PC-3 (cell line): ENCODE results near the gene ESRRG. TPM values are rescaled to one million over a fixed set of nuclear protein-coding genes. Genes with fewer than 3 reads are reported as not detected.

Experiments used
- ATAC-seq: fragments of 200-7000 bp; cut with Tn5 transposase; 2 replicates; pipeline ENCODE4 v1.9.1; 2020; ENCODE audit warnings: mild to moderate bottlenecking, moderate library complexity
- BruUV-seq: library from RNA; stranded (reverse); fragments of 400-500 nt; replicated peaks from 2 replicates; lab custom pipeline; 2021; lab: Mats Ljungman, UMichigan
- CTCF ChIA-PET: fragments of 300-600 bp; sonication (Branson Sonifier 250); formaldehyde crosslinking; loops from one replicate; lab custom pipeline; 2022; ENCODE audit warnings: antibody characterized with exemption; lab: Charles Lee
- POLR2A ChIA-PET: fragments of 300-600 bp; sonication (Branson Sonifier 250); formaldehyde crosslinking; loops from one replicate; lab custom pipeline; 2022; ENCODE audit warnings: antibody characterized with exemption; ENCODE audit not compliant: unreplicated experiment; lab: Charles Lee
- DNase-seq: peaks from one replicate; pipeline ENCODE4 v3.0.0-alpha.2; 2015
- H2AFZ ChIP-seq: fragments of 300-600 bp; sonication (generic); 2 replicates; pipeline ENCODE4 v1.6.0; 2016; ENCODE audit warnings: antibody characterized with exemption, low read length
- H3F3A ChIP-seq: fragments of 300-600 bp; sonication (generic); one replicate; pipeline ENCODE4 v1.6.0; 2017; ENCODE audit warnings: antibody characterized with exemption, low read length, control low read depth, mild to moderate bottlenecking; ENCODE audit not compliant: unreplicated experiment
- H3K27ac ChIP-seq: fragments of 300-600 bp; sonication (generic); 2 replicates; pipeline ENCODE4 v1.5.1; 2016; ENCODE audit warnings: mild to moderate bottlenecking, low read length
- H3K27me3 ChIP-seq: fragments of 300-600 bp; sonication (generic); 2 replicates; pipeline ENCODE4 v1.6.1; 2016; ENCODE audit warnings: low read length, mixed read lengths
- H3K36me3 ChIP-seq: fragments of 300-600 bp; sonication (generic); 2 replicates; pipeline ENCODE4 v1.6.1; 2016; ENCODE audit warnings: low read depth, mixed run types, low read length, mixed read lengths
- H3K4me1 ChIP-seq: fragments of 300-600 bp; sonication (generic); 2 replicates; pipeline ENCODE4 v1.5.1; 2016; ENCODE audit warnings: low read length; ENCODE audit not compliant: insufficient read depth
- H3K4me2 ChIP-seq: fragments of 300-600 bp; sonication (generic); 2 replicates; pipeline ENCODE4 v1.6.0; 2016; ENCODE audit warnings: low read length
- H3K4me3 ChIP-seq: fragments of 300-600 bp; sonication (generic); 2 replicates; pipeline ENCODE4 v1.5.1; 2016; ENCODE audit warnings: mild to moderate bottlenecking, low read length, mixed read lengths
- H3K79me2 ChIP-seq: fragments of 300-600 bp; sonication (generic); 2 replicates; pipeline ENCODE4 v1.6.1; 2017; ENCODE audit warnings: low read length, mixed read lengths
- H3K9ac ChIP-seq: fragments of 300-600 bp; sonication (generic); 2 replicates; pipeline ENCODE4 v1.6.0; 2016; ENCODE audit warnings: mild to moderate bottlenecking, low read length
- H3K9me2 ChIP-seq: fragments of 300-600 bp; sonication (generic); replicated peaks from 2 replicates; pipeline ENCODE4 v1.6.1; 2016; ENCODE audit warnings: mixed run types, low read length, mixed read lengths
- H3K9me3 ChIP-seq: fragments of 300-600 bp; sonication (generic); 2 replicates; pipeline ENCODE4 v1.6.1; 2016; ENCODE audit warnings: low read length, mixed read lengths
- H4K20me1 ChIP-seq: fragments of 300-600 bp; sonication (generic); 2 replicates; pipeline ENCODE4 v1.6.1; 2016; ENCODE audit warnings: low read length, mixed read lengths
- CTCF ChIP-seq: fragments of 300-600 bp; sonication (generic); conservative IDR thresholded peaks from 2 replicates; pipeline ENCODE4 v1.5.1; 2017; ENCODE audit warnings: antibody characterized with exemption, low read depth, mild to moderate bottlenecking, low read length
- EZH2 ChIP-seq: fragments of 300-600 bp; sonication (generic); IDR thresholded peaks from one replicate; pipeline ENCODE4 v1.6.1; 2017; ENCODE audit warnings: antibody characterized with exemption, mild to moderate bottlenecking, low read length; ENCODE audit not compliant: unreplicated experiment
- EZH2phosphoT487 ChIP-seq: fragments of 300-600 bp; sonication (generic); IDR thresholded peaks from 2 replicates; pipeline ENCODE4 v1.6.1; 2018; ENCODE audit warnings: mild to moderate bottlenecking, antibody characterized with exemption, low read length, borderline replicate concordance
- intact Hi-C: fragments of 100-400 bp; cut with micrococcal nuclease; formaldehyde crosslinking; loops from 2 replicates; pipeline ENCODE4 v1.9.0; 2023
- total RNA-seq: library from RNA; depleted of rRNA; stranded (reverse); fragments of >200 nt; gene quantifications from 2 replicates; pipeline ENCODE4 v1.2.3, GENCODE V29; 2014

Gene ESRRG
- total RNA-seq, 1 experiment from 2014 or later, result 1.7 TPM

DNA sequence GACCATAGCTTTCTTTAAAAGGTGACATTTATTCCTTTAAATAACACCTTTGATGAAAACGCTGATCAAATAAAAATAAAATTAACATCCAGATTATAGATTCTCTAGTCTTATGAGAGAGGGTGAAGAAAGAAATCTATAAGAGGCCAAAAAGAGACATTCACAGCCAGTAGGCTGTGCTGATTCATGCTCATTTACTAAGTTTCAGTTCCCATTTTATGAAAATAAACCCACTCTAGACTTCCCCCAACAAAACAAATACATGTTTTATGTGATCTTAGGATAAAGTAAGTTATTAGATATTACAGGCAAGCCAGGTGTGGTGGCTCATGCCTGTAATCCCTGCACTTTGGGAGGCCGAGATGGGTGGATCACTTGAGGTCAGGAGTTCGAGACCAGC is 21.1 kb downstream of the ESRRG start:
- H3F3A ChIP-seq, result no peaks in the 10 kb centered on the region
- no peaks in the 10 kb centered on the region for H3K36me3 ChIP-seq
- no peaks in the 10 kb centered on the region for H3K9me3 ChIP-seq
- no peak overlapping the region for H2AFZ ChIP-seq
- peaks cover 11% of the 10 kb centered on the region for H3K27me3 ChIP-seq
- no peaks in the 10 kb centered on the region for H3K4me1 ChIP-seq
- CTCF ChIA-PET, result no interaction called here
- DNase-seq (no peak), ATAC-seq (no peak)
- H3K27ac ChIP-seq, result no peak overlapping the region
- no peaks in the 10 kb centered on the region for H3K79me2 ChIP-seq
- TF ChIP-seq CTCF (no peak), EZH2 (no peak), EZH2phosphoT487 (no peak)
- H4K20me1 ChIP-seq, result no peaks in the 10 kb centered on the region
- H3K9ac ChIP-seq, result no peak overlapping the region
- H3K9me2 ChIP-seq, result no peaks in the 10 kb centered on the region
- POLR2A ChIA-PET, result no interaction called here
- BruUV-seq, result no TSS peak
- H3K4me2 ChIP-seq, result no peak overlapping the region
- no peak overlapping the region for H3K4me3 ChIP-seq
- intact Hi-C loops, result no loop called here

DNA sequence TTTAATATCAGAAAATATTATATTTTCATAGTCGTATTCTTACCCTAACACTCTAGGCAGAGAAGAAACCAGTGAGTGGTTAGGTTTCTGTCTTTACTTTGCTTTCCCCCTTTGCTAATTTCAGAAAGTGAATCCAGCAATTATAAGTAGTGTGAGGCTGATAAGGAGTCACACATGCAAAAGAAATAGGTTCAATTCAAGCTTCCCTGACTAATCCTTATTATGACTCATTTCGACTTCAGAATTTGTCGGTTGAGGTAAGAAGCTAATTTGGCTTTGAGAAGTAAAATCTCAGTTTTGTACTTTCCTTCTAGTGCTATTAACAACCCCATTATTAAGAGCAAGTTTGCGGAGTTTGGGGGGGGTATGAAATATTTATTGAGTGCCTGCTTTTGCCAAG is 22.4 kb downstream of the ESRRG start:
- POLR2A ChIA-PET, result no interaction called here
- TF ChIP-seq EZH2phosphoT487, result no peak
- no peak for TF ChIP-seq CTCF
- TF ChIP-seq EZH2, result no peak
- Histone ChIP-seq H3K4me3 (no peak overlapping the region), H3K4me1 (no peaks in the 10 kb centered on the region), H3K9me3 (no peaks in the 10 kb centered on the region), H3K9me2 (no peaks in the 10 kb centered on the region), H3K9ac (no peak overlapping the region), H3K27ac (no peak overlapping the region), H2AFZ (no peak overlapping the region), H3K27me3 (no peaks in the 10 kb centered on the region), H3K79me2 (no peaks in the 10 kb centered on the region), H4K20me1 (no peaks in the 10 kb centered on the region), H3K36me3 (no peaks in the 10 kb centered on the region), H3K4me2 (no peak overlapping the region), H3F3A (no peaks in the 10 kb centered on the region)
- peak; percentile 33 for DNase-seq
- CTCF ChIA-PET, result no interaction called here
- intact Hi-C loops, result no loop called here
- no peak for ATAC-seq
- BruUV-seq, result no TSS peak

DNA sequence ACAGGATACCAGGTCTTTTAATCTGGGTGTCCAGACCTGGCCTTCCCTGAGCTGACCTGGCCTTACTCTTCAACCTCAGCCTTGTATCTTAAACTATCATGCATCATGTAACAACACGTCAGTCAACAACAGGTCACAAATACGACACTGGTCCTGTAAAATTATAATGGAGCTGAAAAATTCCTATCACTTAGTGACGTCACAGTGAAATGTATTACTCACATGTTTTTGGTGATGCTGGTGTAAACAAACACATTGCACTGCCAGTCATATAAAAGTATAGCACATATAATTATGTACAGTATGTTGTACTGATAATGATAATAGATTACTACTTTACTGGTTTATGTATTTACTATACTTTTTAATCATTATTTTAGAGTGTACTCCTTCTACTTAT is 31.5 kb downstream of the ESRRG start:
- no peaks in the 10 kb centered on the region for H3K4me1 ChIP-seq
- H3K36me3 ChIP-seq, result no peaks in the 10 kb centered on the region
- DNase-seq (no peak), ATAC-seq (no peak)
- ChIA-PET CTCF (no interaction called here), POLR2A (no interaction called here)
- H4K20me1 ChIP-seq, result no peaks in the 10 kb centered on the region
- BruUV-seq, result no TSS peak
- H3K79me2 ChIP-seq, result no peaks in the 10 kb centered on the region
- H3K9me3 ChIP-seq, result no peaks in the 10 kb centered on the region
- no peak overlapping the region for H2AFZ ChIP-seq
- H3K4me2 ChIP-seq, result no peak overlapping the region
- peaks cover 22% of the 10 kb centered on the region for H3K27me3 ChIP-seq
- no peak for TF ChIP-seq EZH2phosphoT487
- TF ChIP-seq EZH2, result no peak
- no peaks in the 10 kb centered on the region for H3K9me2 ChIP-seq
- no peaks in the 10 kb centered on the region for H3F3A ChIP-seq
- intact Hi-C loops, result no loop called here
- H3K4me3 ChIP-seq, result no peak overlapping the region
- no peak overlapping the region for H3K9ac ChIP-seq
- no peak overlapping the region for H3K27ac ChIP-seq
